ENCODE results near the gene DMRTC2. TPM values are rescaled to one million over a fixed set of nuclear protein-coding genes. Genes with fewer than 3 reads are reported as not detected.

Gene DMRTC2
- total RNA-seq, 1 experiment from 2014 or later: not detected

DNA sequence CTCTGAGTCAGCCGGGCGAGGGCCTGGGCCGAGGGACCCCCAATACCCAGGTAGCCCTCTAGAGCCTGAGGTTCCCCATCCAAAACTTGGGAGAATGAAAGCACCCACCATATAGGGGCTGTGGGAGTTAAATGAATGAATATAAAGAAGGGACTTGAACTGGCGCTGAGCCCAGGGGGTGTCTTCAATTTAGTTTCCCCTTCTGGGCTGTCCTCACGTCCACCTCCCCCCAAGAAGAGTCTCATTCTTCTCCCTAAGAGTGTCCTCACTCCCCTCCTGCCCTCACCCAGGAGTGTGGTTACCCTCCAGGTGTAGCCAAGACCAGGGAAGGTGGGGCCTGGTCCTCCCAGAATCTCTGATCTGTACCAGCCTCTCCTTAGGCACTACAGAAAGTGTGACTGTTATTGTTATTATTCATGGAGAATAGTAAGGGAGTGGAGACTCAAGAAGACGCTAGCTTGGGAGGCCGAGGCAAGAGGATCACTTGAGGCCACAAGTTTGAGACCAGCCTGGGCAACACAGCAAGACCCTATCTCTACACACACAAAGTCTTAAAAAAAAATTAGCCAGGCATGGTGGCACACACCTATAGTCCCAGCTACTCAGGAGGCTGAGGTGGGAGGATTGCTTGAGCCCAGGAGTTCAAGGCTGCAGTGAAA, 35.0 kb downstream of the DMRTC2 start:
- ATAC-seq (no peak), DNase-seq (ENCODE audit: low spot score) (no peak)
- Mint-ChIP-seq H3K27me3 (ENCODE audit: low read depth) (peaks cover 42% of the 10 kb centered on the region), H3K27ac (no peak overlapping the region), H3K9me3 (no peaks in the 10 kb centered on the region), H3K4me1 (peaks cover 15% of the 10 kb centered on the region), H3K36me3 (no peaks in the 10 kb centered on the region), H3K4me3 (no peak overlapping the region)
- ChIA-PET CTCF (no interaction called here), POLR2A (no interaction called here)
- TF ChIP-seq ATF6 (CRISPR knock-in tag; IDR thresholded peaks at IDR 0.05) (no peak), CBFB (CRISPR knock-in tag; IDR thresholded peaks at IDR 0.05; ENCODE audit: low read depth) (no peak), NR2C2 (CRISPR knock-in tag; IDR thresholded peaks at IDR 0.05) (no peak), ZNF121 (CRISPR knock-in tag; IDR thresholded peaks at IDR 0.05) (peak; percentile 63; the same call in 1 of the 2 replicates), OVOL2 (CRISPR knock-in tag; IDR thresholded peaks at IDR 0.05; ENCODE audit: borderline replicate concordance) (no peak), ZNF425 (CRISPR knock-in tag; conservative IDR thresholded peaks at IDR 0.05) (no peak)
- TF ChIP-seq, protein P1, sequence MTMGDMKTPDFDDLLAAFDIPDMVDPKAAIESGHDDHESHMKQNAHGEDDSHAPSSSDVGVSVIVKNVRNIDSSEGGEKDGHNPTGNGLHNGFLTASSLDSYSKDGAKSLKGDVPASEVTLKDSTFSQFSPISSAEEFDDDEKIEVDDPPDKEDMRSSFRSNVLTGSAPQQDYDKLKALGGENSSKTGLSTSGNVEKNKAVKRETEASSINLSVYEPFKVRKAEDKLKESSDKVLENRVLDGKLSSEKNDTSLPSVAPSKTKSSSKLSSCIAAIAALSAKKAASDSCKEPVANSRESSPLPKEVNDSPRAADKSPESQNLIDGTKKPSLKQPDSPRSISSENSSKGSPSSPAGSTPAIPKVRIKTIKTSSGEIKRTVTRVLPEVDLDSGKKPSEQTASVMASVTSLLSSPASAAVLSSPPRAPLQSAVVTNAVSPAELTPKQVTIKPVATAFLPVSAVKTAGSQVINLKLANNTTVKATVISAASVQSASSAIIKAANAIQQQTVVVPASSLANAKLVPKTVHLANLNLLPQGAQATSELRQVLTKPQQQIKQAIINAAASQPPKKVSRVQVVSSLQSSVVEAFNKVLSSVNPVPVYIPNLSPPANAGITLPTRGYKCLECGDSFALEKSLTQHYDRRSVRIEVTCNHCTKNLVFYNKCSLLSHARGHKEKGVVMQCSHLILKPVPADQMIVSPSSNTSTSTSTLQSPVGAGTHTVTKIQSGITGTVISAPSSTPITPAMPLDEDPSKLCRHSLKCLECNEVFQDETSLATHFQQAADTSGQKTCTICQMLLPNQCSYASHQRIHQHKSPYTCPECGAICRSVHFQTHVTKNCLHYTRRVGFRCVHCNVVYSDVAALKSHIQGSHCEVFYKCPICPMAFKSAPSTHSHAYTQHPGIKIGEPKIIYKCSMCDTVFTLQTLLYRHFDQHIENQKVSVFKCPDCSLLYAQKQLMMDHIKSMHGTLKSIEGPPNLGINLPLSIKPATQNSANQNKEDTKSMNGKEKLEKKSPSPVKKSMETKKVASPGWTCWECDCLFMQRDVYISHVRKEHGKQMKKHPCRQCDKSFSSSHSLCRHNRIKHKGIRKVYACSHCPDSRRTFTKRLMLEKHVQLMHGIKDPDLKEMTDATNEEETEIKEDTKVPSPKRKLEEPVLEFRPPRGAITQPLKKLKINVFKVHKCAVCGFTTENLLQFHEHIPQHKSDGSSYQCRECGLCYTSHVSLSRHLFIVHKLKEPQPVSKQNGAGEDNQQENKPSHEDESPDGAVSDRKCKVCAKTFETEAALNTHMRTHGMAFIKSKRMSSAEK (CRISPR knock-in tag; IDR thresholded peaks at IDR 0.05; ENCODE audit: borderline replicate concordance): no peak

DNA sequence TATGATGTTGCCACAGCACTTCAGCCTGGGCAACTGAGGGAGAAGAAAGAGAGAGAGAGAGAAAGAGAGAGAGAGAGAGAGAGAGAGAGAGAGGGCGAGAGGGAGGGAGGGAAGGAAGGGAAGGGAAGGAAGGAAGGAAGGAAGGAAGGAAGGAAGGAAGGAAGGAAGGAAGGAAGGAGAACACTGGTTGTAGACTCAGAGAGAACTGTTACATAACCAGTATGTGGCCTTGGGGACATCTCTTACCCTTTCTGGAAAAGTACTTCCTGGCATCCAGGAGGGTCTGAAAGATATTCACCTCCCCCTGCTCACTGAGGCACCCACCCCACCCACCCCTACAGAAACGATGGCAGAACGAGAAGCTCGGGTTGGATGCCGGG, 35.5 kb downstream of the DMRTC2 start:
- Mint-ChIP-seq H3K4me1 (peaks cover 19% of the 10 kb centered on the region), H3K4me3 (no peak overlapping the region), H3K27ac (no peak overlapping the region), H3K36me3 (no peaks in the 10 kb centered on the region), H3K9me3 (no peaks in the 10 kb centered on the region), H3K27me3 (ENCODE audit: low read depth) (peaks cover 42% of the 10 kb centered on the region)
- no peak for ATAC-seq
- ChIA-PET POLR2A (no interaction called here), CTCF (interaction anchor here (0.7 to 4.7 kb wide), 4 partner anchors 8 to 78 kb away, joined by 3 to 46 read pairs (median 4); no protein-coding TSS in a partner anchor)
- no peak for DNase-seq (ENCODE audit: low spot score)
- TF ChIP-seq ETV6 (CRISPR knock-in tag; IDR thresholded peaks at IDR 0.05): no peak
- no peak for TF ChIP-seq JUN (CRISPR knock-in tag; IDR thresholded peaks at IDR 0.05)
- TF ChIP-seq RELA (CRISPR knock-in tag; IDR thresholded peaks at IDR 0.05; ENCODE audit: borderline replicate concordance): no peak
- no peak for TF ChIP-seq ZBTB43 (CRISPR knock-in tag; IDR thresholded peaks at IDR 0.05)
- TF ChIP-seq, protein P2, sequence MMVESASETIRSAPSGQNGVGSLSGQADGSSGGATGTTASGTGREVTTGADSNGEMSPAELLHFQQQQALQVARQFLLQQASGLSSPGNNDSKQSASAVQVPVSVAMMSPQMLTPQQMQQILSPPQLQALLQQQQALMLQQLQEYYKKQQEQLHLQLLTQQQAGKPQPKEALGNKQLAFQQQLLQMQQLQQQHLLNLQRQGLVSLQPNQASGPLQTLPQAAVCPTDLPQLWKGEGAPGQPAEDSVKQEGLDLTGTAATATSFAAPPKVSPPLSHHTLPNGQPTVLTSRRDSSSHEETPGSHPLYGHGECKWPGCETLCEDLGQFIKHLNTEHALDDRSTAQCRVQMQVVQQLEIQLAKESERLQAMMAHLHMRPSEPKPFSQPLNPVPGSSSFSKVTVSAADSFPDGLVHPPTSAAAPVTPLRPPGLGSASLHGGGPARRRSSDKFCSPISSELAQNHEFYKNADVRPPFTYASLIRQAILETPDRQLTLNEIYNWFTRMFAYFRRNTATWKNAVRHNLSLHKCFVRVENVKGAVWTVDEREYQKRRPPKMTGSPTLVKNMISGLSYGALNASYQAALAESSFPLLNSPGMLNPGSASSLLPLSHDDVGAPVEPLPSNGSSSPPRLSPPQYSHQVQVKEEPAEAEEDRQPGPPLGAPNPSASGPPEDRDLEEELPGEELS (CRISPR knock-in tag; IDR thresholded peaks at IDR 0.05): no peak
- TF ChIP-seq NFE2L1 (CRISPR knock-in tag; IDR thresholded peaks at IDR 0.05): no peak
- no peak for TF ChIP-seq SP1 (CRISPR knock-in tag; conservative IDR thresholded peaks at IDR 0.05)
- TF ChIP-seq CREB1 (CRISPR knock-in tag; IDR thresholded peaks at IDR 0.05): no peak
- TF ChIP-seq ZNF219 (CRISPR knock-in tag; IDR thresholded peaks at IDR 0.05; ENCODE audit: borderline replicate concordance): no peak
- TF ChIP-seq ZNF121 (CRISPR knock-in tag; IDR thresholded peaks at IDR 0.05): no peak
- no peak for TF ChIP-seq NFYB (CRISPR knock-in tag; conservative IDR thresholded peaks at IDR 0.05; ENCODE audit: low read depth)
- TF ChIP-seq, protein P3, sequence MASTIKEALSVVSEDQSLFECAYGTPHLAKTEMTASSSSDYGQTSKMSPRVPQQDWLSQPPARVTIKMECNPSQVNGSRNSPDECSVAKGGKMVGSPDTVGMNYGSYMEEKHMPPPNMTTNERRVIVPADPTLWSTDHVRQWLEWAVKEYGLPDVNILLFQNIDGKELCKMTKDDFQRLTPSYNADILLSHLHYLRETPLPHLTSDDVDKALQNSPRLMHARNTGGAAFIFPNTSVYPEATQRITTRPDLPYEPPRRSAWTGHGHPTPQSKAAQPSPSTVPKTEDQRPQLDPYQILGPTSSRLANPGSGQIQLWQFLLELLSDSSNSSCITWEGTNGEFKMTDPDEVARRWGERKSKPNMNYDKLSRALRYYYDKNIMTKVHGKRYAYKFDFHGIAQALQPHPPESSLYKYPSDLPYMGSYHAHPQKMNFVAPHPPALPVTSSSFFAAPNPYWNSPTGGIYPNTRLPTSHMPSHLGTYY (CRISPR knock-in tag; IDR thresholded peaks at IDR 0.05): no peak
- no peak for TF ChIP-seq PRRX2 (CRISPR knock-in tag; IDR thresholded peaks at IDR 0.05)
- no peak for TF ChIP-seq SMAD3 (CRISPR knock-in tag; IDR thresholded peaks at IDR 0.05; ENCODE audit: borderline replicate concordance)
- no peak for TF ChIP-seq GABPB1 (CRISPR knock-in tag; IDR thresholded peaks at IDR 0.05)
